Activated naive CD4-positive, alpha-beta T cell treated with Interleukin-2 at 50 U/mL for 16 hours (primary cell): ENCODE results near the gene EVA1C.

Experiments used
- DNase-seq: peaks from one replicate; pipeline ENCODE4 v3.0.0-alpha.2; 2020

EVA1C gene

DNA sequence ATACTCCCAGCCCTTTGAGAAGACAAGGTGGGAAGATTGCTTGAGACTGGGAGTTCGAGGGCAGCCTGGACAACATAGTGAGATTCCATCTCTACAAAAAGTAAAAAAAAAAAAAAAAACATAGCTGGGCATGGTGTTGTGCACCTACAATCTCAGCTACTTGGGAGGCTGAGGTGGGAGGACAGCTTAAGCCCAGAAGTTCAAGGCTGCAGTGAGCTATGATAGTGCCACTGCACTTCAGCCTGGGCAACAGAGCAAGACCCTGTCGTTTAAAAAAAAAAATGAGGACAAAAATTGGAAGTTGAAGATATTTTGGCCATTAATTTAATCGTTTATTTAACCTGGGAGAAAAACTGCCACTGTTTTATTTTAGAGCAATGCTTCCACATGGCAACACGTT, 20.8 kb upstream of the EVA1C start:
- no peak for DNase-seq

DNA sequence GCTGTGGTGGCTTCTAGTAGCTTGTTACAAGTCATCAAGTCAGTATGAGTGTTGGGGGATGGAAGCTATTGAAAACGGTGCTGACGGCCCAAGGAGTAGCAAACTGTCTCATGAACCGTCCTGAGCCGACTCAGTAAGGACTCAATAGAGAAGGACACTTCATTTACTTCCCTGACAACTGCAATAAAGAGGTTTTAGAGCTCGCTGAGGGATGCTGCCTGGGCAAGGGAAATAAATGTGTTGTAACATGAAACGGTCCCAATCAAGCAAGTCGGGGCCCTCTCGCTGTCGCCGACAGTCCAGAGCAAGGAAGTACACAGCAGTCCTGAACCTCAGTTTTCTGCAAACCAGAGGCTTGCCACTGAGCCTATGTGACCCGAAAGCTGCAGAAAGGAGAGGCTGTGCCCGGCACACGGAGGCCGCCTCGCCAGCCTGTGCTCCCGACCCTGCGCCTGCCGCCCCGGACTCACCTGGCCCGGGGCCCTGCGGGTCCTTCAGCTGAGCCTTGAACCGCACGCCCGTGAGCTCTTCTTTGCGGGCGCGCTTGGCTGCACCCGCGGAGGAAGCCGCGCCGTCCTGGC, 20.1 kb upstream of the EVA1C start:
- DNase-seq: no peak

DNA sequence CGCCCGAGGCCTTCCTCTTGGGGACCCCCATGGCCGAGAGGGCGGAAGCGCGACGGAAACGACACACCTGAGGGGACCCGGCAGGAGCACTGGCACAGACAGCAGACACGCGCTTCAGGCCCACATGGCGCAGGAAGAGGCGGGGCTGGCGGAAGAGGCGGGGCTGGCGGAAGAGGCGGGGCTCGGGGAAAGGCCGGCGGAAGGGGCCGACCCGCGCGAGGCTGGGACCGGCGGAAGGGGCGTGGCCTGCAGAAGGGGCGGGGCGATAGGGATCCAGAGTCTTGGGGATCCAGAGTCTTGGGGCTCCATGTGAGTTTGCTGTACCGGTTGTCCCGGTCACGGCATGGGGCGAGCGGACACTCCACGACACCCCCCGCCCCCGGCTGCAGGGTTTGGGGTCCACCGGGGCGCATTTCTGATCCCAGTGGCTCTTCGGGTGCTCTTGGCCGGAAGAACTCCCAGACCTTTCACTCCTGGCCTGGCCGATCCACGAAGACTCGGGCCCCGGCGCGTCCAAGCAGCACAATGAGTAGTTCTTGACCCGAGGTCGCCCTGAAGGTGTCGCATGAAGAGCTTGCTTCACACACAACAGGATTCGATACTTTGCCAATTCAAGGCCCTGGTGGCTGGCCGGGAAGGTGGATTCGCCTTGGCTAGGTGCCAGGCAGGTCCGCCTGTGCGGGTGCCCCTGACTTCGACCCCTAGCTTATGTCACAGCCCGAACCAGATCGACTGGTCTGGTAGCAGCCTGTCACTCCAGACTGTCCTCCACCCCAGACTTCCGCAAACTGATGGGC, 19.4 kb upstream of the EVA1C start, which contains the start of gene URB1:
Gene URB1 (minus strand): TSS at position 133 of the 797 bp plus-strand sequence. CDS start 102 bp downstream, at position 31.
- peak; percentile 96 for DNase-seq

DNA sequence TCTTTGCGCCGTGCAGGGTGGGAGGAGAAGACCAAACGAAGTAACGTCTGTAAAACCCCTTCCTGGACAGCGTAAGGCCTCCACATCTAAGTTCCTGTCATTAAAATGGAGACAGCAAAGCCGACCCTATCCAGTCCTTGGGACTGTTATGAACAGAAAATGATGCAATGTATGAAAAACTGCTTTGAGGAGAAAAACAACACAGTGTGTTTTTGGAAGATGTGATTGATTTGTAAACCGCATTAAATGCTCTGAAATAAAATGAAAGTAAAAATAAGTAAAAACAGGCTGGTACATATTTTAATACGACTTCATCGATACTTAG, 18.9 kb upstream of the EVA1C start:
- DNase-seq: no peak

DNA sequence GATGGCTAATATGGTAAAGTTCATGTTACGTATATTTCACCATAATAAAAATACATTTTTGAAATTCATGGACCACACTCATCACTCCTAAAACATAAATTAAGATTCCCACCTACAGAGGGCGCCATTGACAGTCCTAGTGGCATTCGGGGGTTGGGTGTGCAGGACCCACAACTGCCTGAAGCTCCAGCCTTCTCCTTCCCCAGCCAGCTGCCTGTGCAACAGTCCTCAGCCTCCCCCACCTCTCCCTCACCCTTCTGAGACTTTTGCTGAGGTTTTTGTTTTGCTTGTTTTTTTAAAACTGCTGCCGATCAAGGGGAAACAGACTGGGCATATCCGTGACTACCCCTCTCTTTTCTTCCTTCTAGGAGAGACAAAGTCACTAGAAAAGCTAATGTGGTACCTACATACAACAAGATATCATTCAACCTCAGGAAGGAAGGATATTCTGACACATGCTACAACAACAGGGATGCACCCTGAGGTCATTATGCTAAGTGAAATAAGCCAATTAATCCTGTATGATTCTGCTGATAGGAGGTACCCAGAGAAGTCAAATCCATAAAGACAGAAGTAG, 9.2 kb upstream of the EVA1C start:
- DNase-seq: peak; percentile 51

DNA sequence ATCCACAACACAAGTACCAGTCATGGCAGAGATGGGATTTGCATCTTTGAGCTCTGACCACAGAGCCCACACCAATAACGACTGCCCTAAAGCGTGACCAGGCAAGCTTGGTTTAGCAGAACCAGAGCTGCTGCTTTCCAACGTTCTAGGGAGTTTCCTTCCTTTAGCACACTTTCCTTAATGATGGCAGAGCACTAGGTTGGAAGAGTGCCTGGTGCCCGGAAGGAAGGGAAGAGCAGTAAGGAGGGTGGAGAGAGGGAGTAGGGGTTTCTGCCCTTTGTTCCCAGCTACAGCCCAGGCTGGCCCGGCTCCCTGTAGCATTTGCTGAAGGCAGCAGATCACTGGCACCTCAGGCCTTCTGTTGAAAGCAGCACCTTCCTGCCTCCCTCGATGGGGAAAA, 6.1 kb upstream of the EVA1C start:
- no peak for DNase-seq

- no peak for DNase-seq
These were observed 2.2 kb upstream of the EVA1C start for GRCh38 chr21:32410291-32410690.

DNA sequence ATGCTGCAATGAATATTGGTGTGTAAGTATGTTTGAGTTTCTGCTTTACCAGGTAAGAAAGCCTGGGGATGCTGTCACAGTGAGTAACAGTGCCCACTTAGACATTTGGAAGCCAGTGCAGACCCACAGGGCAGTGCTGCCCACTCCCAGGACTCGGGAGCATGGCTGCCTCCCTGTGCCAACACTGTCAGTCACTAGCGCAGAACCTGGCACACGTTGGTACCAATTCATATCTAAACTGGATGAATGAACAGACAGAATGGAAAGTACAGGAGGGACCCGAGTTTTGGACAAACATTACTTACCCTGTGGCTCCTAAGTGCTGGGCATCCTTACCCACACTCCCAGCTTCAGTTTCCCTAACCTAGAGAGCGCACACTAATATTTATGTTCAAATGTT, 1.6 kb upstream of the EVA1C start:
- no peak for DNase-seq

- DNase-seq: peak; percentile 70
These were observed 950 bp upstream of the EVA1C start for GRCh38 chr21:32411350-32412161.

DNA sequence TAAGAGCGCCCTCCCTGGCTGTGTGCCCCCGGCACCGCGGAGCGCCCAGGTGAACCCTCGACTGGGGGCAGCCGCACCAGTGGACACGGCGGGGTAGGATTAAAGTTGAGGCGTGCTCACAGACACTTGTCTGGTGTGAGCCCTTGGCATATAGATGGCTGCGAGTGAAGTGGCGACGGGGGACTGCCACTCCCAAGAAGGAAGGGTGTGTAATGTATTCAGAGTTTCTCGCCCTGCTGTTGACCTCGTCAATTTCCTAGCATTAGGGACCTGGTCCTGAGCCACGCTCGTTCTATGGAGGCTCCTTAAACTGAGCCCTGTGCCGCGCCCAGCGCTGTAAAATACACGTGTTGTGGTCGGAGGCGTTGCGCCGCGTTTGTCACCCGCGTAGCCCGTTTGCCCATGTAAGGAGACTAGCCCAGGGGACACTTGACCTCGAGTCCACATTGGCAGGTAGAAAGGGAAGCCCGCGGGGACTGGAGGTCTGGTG, 554 bp downstream of the EVA1C start:
- no peak for DNase-seq

DNA sequence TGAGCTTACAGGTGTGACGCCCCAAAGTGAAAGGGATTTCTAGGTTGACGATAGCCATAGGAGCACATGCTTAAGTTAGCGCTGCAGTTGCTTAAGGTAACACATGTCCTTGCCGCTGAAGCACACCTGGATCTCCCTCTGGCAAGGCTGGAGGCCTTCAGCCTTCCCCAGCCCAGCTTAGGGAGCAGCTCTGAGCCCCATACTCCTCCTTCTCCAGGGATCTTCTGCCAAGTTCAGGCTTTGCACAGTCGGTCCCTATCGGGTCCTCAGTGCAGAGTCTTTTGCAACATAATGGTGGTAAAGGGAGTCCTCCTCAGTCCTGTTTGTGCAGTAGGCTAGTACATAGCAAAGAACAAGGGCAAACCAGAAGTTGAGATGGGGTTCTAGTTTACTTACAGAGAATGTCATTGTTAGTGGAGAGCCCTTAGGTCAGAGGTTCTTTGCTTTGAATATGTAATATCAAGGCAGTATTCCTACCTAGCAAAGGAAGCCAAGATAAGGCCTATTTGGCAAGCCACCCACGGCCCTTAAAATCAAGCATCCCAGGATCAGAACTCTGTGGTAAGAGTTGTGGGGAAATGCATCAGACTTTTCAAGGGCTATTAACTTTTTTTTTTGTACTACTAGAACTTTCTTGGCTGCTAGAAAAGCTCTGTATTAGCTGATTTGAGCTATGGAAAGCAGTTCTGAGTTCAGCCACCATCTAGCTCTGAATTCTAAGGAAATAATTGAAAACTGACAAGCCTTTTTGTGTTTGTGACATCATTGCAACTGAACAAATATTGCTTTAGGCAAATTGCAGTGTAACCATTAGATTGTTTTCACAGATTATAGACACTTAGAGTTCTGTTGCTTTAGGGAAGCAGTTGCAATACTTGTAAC, 1.4 kb downstream of the EVA1C start:
- DNase-seq: no peak

DNA sequence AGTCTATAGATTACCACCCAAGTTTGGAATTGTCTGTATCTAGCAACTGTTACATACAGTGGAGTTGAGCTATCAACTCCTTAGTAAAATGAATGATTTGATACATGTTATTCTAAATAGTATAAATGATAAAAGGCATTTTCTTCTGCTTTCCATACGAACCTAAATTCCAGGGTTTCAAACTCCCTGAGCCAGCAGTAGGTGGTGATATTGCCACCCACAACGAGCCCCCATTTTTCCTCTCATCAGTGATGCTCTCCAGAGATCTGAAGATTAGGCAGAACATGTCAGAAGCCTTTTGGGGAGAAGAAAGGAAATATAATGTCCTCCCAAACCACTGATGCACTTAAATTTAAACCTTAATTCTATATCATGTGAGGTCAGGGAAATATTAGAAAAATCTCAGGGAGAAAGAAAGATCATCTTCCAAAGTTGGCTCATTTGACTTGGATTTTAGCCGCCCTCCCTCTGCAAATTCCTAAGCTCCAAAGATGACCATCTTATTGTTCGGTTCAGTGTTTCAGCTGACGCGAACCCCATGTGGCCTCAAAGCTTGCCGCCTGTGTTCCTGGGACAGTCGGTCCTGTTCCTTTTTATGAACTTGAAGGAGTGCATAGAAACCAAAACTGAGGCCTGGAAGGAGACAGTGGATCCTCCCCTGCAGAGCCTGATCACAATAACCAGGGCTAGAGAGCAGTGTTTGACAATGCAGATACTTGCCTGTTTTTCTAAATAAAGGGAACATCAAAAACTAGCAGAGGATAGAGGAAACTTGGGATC, 2.3 kb downstream of the EVA1C start:
- no peak for DNase-seq

DNA sequence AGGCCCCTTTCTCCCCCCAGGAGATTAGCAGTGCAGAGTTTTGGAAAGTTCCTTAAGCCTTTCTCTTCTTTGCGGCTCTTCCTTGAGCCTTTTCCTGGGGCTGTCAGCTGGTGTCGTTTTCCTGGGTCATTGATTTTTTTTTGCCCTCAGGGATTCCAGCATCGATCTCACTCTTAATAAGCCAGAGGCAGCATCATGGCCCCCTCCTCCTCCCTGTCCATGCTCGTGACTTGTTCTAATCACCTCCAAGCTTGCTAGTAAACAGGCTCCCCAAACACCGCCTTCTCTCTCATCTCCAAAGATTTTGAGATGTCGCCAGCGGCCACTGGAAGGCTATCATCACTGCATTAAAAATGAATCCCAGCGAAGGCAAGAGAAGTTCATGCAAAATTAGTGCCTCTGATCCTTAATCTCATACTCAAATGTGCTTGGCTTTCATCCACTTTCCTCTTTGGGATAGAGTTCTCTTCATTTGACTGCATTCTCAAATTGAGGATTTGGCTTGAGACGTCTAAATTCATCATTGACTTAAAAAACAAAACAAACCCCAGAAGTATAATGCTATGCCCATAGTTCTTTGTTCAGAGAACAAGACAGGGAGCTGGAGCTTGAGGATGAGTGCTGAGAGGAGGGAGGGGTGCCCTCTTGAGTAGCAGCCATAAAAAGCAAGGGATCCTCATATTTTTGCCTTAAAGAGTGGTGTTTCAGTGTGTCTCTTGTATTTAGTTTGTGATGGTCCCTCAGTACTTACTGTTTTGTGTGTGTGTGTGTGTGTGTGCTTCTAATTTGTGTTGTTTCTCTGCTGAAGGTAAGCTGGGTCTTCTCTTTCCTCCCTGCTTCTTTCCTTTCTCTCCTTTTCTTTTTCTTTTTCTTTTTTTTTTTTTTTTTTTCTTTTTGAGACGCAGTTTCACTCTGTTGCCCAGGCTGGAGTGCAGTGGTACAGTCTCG, 3.2 kb downstream of the EVA1C start:
- no peak for DNase-seq

- no peak for DNase-seq
These were observed 5.6 kb downstream of the EVA1C start for GRCh38 chr21:32418146-32418545.

DNA sequence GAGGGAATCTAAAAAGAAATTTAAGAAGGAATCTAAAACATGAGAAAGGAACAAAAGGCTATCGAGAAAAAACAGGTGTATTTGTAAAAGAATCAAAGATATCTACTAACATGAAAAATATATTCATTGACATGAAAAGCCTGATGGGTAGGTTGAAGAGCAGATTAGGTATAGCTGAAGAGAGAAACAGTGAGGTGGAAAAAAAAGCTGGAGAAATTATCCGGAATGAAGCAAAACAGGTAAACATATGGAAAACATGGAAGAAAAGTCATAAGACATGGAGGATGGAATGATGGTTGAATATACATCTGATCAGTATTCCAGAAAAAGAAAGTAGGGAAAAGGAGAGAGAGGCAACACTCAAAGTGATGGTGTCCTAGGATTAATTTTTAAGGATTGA, 9.6 kb downstream of the EVA1C start:
- no peak for DNase-seq

GRCh38 chr21:32423320-32424190, 11.0 kb downstream of the EVA1C start:
- no peak for DNase-seq

- no peak for DNase-seq
These were observed 11.7 kb downstream of the EVA1C start for GRCh38 chr21:32424191-32424535.

DNA sequence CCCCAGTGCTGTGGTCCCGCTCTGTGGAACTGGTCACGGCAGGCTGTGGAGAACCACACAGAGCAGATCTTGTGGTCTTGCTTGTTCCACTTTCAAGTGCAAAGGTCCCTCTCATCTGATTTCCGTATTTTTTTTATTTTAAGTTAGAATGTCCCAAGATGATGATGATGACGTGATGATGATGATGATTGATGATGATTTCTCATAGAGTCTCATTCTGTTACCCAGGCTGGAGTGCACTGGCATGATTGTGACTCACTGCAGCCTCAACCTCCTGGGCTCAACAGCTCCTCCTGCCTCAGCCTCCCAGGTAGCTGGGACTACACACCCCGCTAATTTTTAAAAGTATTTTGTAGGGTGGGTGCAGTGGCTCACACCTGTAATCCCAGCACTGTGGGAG, 12.2 kb downstream of the EVA1C start:
- no peak for DNase-seq

- no peak for DNase-seq
These were observed 13.1 kb downstream of the EVA1C start for GRCh38 chr21:32425628-32426027.
